HepG2 (cell line): ENCODE measurements around the gene NCF4.

Source experiments
- ARID2 ChIP-seq: sonication (generic); formaldehyde crosslinking; IDR thresholded peaks from 2 replicates; pipeline ENCODE4 v1.8.1; 2022; ENCODE audit warnings: mild to moderate bottlenecking, missing genetic modification reagents, borderline replicate concordance
- ETV5 ChIP-seq: IDR thresholded peaks from 2 replicates; pipeline ENCODE4 v1.6.1; 2018; ENCODE audit warnings: missing biosample characterization, missing genetic modification reagents, inconsistent platforms, borderline replicate concordance
- HDAC2 ChIP-seq: sonication (generic); formaldehyde crosslinking; IDR thresholded peaks from 2 replicates; pipeline ENCODE4 v1.4.0; 2020; ENCODE audit warnings: missing genetic modification reagents
- ZNF138 ChIP-seq: sonication (generic); formaldehyde crosslinking; IDR thresholded peaks from 2 replicates; pipeline ENCODE4 v1.5.0; 2020; ENCODE audit warnings: mild to moderate bottlenecking, low read depth, missing genetic modification reagents

GRCh38 chr22:36913427-36914389 is 52.9 kb downstream of the NCF4 start, which contains the start of gene CSF2RB:
- no peak for TF ChIP-seq ZNF138 (CRISPR knock-in tag)
- no peak for TF ChIP-seq ETV5 (CRISPR knock-in tag)
- TF ChIP-seq HDAC2 (CRISPR knock-in tag) = no peak
- no peak for TF ChIP-seq ARID2 (CRISPR knock-in tag)
